ENCODE results near the gene SRR.

DNA sequence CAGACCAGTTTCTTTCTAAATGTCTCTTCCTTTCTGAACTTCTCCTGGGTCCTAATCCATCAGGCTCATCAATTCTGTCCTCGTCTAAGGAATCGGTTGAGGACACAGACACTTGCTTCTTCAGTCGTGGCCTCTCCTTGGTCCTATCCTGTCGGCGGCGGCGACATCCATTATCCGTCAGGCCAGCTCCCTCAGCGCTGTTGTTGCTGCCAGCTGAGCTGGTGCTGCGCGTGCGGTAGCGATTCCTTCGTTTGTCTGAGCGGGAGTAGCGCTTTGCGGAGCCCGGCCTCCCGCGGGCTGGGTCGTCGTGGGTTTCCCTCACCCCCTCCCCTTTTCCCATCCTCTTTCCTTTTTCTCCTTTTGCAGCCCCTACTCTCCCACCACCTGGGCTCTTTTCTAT lies 4.0 kb upstream of the SRR start:
- no peak for TF ChIP-seq POLR2AphosphoS5 (IDR thresholded peaks at IDR 0.05)
- TF ChIP-seq, protein P1, sequence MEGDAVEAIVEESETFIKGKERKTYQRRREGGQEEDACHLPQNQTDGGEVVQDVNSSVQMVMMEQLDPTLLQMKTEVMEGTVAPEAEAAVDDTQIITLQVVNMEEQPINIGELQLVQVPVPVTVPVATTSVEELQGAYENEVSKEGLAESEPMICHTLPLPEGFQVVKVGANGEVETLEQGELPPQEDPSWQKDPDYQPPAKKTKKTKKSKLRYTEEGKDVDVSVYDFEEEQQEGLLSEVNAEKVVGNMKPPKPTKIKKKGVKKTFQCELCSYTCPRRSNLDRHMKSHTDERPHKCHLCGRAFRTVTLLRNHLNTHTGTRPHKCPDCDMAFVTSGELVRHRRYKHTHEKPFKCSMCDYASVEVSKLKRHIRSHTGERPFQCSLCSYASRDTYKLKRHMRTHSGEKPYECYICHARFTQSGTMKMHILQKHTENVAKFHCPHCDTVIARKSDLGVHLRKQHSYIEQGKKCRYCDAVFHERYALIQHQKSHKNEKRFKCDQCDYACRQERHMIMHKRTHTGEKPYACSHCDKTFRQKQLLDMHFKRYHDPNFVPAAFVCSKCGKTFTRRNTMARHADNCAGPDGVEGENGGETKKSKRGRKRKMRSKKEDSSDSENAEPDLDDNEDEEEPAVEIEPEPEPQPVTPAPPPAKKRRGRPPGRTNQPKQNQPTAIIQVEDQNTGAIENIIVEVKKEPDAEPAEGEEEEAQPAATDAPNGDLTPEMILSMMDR (IDR thresholded peaks at IDR 0.05) = no peak

All from stomach (tissue), 4 donors.